ENCODE results near the gene TMPRSS4.

The TMPRSS4 gene

DNA sequence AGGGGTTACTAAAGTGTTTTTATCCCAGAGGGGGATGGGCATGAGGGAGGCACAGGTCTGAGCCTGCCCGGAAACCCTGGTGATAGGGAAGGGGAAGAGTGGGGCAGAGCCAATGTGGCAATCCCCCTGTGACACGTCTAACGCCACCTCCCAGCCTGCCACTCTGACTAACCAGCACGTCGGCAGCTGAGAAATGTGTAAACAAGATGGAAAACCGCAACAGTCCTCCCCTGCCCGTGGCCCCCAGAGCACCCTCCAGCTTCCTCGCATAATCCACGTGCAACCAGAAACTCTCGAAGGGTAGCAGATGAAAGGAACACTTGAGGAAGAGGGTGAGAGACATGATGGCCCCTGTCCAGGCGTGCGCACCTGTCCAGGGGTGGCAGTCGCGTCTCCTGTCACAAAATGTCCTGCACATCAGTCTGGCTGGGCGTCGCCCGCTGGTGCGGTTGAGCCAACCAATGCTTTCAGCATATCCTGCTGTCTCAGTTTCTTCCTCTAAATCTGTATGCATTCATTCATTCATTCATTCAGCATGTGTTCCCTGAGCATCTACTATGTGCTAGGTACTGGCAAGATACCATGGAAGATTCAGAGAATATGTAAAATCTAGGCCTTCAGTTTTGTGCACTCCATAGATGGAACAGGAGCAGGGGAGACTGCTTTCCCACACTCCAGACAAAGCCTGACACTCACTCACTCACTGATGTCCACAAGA lies 4.5 kb downstream of the TMPRSS4 start:
- DNase-seq, result no peak

DNA sequence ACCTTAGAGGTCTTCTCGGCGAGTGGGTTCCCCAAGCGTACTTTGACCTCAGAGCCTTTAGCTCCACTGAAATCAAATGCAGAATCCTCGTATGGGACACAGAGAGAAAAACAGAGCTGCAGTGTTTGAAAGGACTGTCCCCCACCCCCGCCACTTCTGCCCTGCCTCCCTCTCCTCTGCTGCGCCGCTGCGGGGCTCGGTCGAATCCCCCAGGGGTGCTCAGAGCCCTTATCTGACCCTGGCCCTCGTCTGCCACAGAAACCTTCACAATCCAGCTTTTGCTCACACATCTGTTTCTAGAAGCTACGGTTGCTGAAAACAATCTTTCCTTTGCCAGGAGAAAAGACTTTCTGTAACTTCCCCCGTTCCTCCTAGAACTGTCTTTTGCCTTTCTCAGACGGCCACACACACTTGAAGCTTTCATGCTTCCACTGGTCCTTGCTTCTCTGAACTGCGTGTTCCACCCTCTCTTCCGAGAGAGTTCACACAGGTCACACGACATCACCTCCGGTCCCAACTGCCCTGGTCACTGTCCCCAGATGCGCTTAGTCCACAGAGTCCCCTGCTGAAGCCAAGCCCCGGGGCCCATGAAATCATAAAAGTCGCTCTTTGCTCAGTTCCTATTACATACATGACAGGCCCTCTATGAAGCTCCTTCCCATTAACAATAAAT lies 6.1 kb downstream of the TMPRSS4 start:
- DNase-seq, result no peak

- no peak for DNase-seq
These were observed 7.4 kb downstream of the TMPRSS4 start for GRCh38 chr11:118084247-118084646.

- DNase-seq, result no peak
These were observed 7.8 kb downstream of the TMPRSS4 start for GRCh38 chr11:118084656-118085055.

DNA sequence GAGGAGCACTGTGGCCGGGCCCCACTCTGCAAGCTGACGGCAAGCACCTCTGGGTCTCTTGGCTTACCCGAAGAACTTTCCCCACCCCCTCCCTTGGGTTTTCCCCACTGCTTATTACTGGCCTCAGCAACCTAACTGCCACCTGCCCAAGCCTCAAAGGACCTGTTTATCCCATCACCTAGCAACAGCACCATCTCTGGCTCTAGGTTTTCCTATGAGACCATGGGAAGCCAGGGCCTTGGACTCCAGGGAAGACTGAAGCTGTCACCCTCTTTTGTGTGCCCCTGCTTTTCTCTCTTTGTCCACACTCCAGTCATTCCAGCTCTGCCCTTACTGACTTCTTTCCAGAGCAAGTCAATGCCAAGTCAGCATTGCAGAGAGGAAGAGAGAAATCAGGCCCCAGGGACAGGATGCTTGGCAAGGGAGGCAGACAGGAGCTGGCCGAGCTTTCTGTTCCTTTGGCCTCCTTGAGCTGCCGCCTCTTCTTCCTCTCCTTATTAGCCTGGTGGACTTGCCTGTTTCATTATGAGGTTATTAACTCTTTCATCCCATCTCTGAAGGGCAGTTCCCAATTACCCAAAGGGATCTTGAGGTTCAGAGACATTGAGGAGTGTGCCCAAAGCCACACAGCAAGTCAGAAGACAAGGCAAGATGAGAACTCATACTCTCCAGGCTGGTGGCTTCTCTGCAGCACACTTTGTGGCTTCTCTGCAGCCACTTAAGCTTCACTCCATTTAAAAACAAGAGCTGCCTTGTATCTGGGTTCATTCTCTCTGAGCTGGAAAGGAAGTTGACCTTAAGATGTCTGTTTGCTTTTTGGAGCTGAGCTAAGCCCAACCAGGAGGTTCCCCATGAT lies 10.3 kb downstream of the TMPRSS4 start, which contains the start of gene SMIM35:
Gene SMIM35, minus strand, starts transcription at position 51 of the 856 bp plus-strand sequence. CDS start 206 bp downstream, outside the sequence.
- no peak for DNase-seq

DNA sequence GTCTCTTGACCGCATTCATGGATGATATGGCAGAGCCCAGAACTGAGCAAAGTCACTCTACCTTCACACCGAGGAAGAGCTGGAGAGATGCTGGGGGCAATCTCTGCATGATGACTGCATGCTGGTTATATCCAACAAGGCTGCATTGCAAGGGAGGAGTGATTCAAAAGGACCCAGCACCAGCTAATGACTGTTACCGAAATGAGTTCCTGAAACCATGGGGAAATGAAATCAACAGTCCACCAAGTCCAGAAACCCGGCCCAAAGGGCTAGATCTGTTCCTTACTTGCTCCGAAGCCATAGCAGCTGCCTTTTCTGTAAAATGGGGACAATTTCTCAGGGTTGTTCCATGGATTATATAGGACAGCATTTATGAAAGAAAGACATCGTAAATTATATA lies 11.1 kb downstream of the TMPRSS4 start:
- no peak for DNase-seq

DNA sequence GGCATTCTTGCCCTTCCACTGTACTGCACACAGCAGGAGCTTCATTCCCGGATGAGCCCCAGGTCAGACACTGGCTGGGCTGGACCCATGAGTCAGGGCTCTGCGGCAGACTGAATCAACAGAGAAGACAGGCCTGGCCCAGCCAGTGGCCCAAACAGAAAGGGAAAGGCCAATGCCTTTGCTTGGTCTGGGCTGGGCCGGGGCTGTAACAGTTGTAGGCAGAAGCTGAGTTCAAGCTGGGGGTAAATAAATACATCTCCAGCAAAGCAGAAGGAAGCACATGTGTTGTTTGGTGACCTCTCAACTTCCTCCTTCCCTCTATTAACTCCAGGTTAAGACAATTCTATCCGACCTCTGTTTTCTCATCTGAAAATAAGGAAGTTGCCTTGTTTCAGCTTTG lies 11.7 kb downstream of the TMPRSS4 start:
- DNase-seq, result no peak

DNA sequence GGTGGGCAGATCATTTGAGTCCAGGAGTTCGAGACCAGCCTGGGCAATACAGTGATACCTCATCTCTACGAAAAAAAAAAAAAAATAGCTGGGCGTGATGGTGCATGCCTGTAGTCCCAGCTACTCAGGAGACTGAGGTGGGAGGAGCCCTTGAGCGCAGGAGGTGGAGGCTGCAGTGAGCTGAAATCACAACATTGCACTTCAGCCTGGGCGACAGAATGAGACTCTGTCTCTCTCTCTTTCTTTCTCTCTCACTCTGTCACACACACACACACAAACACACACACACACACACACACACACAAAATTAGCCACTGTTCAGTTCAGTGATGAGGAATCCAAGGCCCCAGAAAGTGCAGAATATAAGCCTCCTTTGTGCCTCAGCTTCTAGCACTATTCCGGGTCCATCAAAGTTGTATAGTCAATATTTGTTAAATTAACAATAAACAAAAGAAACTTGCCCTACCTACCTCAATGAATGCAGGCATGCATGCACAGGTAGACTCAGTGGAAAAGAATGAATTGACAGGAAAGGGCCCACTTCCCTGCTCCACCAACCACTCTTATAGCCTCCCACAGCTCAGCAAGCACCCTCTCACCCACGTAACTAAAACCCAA lies 13.8 kb downstream of the TMPRSS4 start:
- DNase-seq, result no peak

DNA sequence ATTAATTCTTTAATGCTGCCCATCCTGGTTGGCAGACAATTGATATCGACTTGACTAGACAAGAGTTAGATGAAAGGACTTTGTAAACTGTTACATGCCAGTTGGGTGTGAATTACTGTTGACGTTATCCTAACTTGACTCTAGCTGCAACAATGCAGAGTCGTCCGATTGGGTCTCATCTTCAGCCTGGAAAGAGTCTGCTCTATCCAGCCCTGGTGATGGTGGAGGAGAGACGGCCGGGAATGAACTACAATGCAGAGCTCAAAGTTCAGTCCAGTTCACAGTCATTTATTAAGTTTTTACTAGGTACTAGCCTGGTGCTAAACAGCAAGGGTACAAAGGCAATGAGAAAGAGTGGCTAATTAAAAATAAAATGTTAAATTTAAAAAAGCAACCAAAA lies 14.8 kb downstream of the TMPRSS4 start:
- DNase-seq, result no peak

DNA sequence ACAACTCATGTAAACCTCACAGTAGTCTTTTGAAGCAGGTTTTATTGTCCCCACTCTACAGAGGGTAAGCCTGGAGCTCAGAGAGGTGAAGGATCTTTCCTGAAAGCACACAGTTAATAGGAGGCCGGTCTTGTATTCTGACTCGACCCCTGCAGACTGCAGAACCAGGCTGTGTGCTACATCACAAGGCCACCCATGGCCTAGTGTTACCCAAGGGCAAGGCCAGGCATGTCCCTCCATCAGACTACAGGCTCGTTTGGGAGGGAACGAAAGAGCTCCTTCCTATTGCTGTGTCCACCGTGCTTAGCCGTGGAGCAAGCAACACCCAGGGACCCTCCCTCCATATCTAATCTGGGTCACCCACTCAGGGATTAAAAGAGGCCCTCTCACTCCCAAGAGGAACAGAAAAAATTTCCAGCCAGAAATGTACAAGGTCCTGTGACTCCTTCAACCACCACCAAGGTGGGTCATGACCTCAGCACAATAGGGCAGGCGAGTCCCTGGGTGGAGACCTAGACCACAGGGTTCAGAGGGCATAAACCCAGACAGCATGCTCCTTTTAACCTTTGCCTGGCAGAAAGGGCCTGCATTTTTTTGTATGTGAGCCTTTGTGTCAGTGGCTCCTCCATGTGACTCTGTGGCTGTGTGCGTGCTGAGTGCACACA lies 16.2 kb downstream of the TMPRSS4 start:
- DNase-seq, result no peak

- no peak for DNase-seq
These were observed 18.6 kb downstream of the TMPRSS4 start for GRCh38 chr11:118095493-118095892.

DNA sequence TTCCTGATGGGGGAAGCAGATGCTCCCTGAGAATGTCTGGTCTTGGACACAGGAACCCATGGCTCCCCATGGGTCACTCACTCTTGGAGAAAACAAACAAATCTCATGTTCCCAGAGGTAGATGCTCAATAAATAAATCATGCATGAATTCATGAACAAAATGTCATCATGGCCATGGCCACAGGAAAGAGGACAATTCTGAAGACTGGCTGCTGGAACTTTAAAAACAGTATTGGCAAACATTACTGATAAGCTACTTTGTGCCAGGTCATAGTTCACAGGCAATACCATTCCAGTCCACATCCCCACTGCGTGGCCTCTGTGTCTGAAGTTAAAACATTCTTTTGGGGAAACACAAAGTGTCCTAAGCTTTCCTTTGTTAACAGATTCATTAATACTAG lies 19.1 kb downstream of the TMPRSS4 start:
- no peak for DNase-seq

GRCh38 chr11:118098996-118099837 lies 22.3 kb downstream of the TMPRSS4 start:
- no peak for DNase-seq

DNA sequence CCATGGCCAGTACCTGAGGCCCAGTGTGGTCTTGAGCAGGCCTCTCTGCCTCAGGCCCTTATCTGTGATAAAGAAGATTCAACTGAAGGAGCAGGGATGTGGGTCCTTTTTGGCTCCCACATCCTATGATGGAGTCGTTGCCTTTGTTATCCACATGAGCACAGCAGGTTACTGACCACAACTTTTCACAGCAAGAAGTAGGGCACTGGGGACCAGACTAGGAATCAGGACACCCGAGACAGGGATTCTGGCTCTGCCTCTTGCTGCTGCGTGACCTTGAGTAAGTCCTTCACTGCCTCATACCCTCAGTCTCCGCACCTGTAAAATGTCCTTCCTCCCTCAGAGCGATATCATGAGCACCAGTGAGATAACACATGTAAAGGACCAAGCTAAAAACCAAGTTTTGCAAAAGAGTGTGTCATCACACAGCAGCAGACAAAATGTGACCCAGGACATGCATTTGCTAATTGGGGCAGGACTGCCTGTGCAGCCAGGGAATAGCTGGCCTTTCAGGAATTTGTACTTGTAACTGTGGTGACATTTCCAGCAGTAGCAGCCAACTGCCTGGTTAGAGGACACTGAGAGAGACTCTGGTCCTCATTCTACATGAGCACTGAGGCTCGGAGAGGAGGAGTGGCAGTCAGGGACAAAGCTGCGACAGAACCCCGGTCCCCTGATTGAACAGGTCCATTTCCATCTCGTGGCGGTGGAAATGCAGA lies 23.1 kb downstream of the TMPRSS4 start:
- DNase-seq, result no peak

- no peak for DNase-seq
These were observed 23.9 kb downstream of the TMPRSS4 start for GRCh38 chr11:118100691-118101232.

GRCh38 chr11:118102721-118103261 lies 25.9 kb downstream of the TMPRSS4 start:
- DNase-seq, result no peak

DNA sequence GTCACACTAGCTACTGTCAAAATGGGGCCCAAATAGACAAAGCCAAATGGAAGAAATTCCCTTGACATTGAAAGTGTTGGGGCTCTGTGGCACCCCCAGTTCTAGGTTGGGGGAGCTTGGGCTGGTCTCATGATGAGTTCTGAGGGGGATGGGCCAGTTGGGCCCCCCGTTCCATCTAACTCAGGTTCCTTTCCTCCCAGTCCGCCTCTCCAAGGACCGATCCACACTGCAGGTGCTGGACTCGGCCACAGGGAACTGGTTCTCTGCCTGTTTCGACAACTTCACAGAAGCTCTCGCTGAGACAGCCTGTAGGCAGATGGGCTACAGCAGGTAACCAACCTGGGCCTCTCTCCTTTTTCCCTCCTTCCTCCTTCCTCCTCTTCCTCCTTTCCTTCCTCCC lies 27.6 kb downstream of the TMPRSS4 start:
- no peak for DNase-seq

- DNase-seq, result no peak
These were observed 28.9 kb downstream of the TMPRSS4 start for GRCh38 chr11:118105657-118106305.

GRCh38 chr11:118106789-118107335 lies 30.0 kb downstream of the TMPRSS4 start:
- no peak for DNase-seq
